Erythroblast (primary cell): ENCODE results near the gene CARTPT.

Source experiments
- GATA1 ChIP-seq: IDR thresholded peaks from 2 replicates; pipeline ENCODE4 v1.6.1; 2011; ENCODE audit warnings: low read depth, mild to moderate bottlenecking, control low read depth, low read length, moderate library complexity
- POLR2A ChIP-seq: IDR thresholded peaks from 2 replicates; pipeline ENCODE4 v1.6.1; 2011; ENCODE audit warnings: mild to moderate bottlenecking, low read length

- TF ChIP-seq POLR2A = no peak
- no peak for TF ChIP-seq GATA1
Observed at GRCh38 chr5:71711610-71712009, 7.5 kb upstream of the CARTPT start.
